Mucosa of stomach (tissue), 1 donor: ENCODE measurements around the gene CACNB4.

Source experiments
- H3K27me3 ChIP-seq: one replicate; pipeline ENCODE4 v1.7.0; 2013; ENCODE audit warnings: mild to moderate bottlenecking, low read length; ENCODE audit not compliant: control insufficient read depth, insufficient read depth
- H3K36me3 ChIP-seq: one replicate; pipeline ENCODE4 v1.7.0; 2013; ENCODE audit warnings: low read length; ENCODE audit not compliant: control insufficient read depth, insufficient read depth
- H3K4me1 ChIP-seq: one replicate; pipeline ENCODE4 v1.7.0; 2013; ENCODE audit warnings: mild to moderate bottlenecking, low read length; ENCODE audit not compliant: control insufficient read depth, insufficient read depth
- H3K4me3 ChIP-seq: one replicate; pipeline ENCODE4 v1.7.0; 2013; ENCODE audit warnings: low read length
- H3K9ac ChIP-seq: one replicate; pipeline ENCODE4 v1.7.0; 2013; ENCODE audit warnings: mild to moderate bottlenecking, low read length, moderate library complexity
- H3K9me3 ChIP-seq: one replicate; pipeline ENCODE4 v1.7.0; 2013; ENCODE audit warnings: mild to moderate bottlenecking, low read length, moderate library complexity; ENCODE audit not compliant: control insufficient read depth
- donor health status: Pancreatic carcinoma.

Gene CACNB4

DNA sequence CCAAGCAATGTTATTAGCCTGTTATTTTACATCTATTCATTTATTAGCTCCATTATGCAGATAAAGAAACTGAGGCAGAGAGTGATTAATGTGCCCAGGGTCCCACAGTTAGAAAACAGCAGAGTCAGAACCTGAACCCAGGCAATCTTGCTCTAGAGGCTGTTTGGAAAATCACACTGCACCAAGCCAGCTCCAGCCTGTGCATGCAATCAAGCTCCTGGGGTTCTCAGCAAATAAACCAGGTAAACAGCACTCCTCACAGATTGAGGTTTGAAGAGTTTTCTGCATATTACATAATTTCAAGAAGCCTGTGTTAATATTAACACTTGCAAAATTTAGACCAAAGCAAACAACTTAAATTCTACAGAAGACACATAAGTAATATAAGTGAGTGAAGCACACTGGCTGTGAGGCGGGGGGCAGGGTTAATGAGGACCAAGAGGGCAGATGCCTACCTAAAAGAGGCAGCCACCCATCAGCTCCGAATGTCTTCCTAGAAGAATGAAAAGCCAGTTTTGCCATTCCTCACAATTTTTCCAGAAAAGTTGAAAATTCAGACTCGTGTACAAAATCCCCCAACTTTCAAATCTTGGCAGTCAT is 35.4 kb downstream of the CACNB4 start:
- H3K36me3 ChIP-seq: no peaks in the 10 kb centered on the region
- H3K4me3 ChIP-seq: no peak overlapping the region

DNA sequence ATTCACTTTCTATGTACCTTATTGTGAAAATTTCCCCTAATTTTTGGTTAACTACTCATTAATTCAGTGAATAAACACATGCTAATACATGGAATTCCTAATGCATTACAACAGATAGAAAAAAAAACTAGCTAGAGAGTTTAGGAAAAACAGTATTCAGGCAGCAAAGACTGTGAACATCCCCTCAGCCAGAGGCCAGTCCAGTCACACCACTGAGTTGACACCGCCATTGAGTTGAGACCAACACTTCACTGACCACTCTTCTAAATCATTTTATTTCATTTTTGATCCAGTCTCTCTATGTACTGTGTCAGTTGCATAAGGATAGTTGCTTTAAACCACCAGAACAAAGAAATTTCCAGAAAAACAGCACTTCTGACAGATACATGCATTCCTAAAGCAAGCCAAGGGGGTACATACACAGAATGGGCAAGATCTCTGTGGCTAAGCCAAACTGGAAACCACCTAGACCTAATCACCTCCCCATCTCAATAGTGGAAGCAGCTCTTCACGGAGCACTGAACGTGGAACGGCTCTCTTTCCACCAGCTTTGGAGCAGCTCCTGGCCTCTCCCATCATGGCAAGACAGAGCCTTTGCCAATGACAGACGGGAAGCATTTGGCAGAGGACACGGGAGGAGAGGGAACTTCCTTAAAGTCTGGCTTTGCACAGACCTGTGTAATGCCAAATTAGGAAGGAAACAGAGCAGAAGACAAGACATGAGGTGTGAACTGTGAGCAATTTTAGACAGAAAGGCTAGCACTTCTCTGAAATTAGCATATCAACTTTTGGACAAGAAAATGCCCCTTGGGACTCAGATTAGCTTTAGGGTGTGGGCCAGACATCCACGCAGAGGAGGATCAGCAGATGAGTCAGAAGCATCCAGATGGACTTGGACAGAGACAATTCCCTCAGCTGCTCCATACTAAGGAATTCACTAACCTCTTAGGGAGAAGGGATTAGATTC is 36.4 kb downstream of the CACNB4 start:
- Histone ChIP-seq H3K4me3 (no peak overlapping the region), H3K9ac (no peak overlapping the region), H3K36me3 (no peaks in the 10 kb centered on the region), H3K27me3 (no peaks in the 10 kb centered on the region), H3K9me3 (no peaks in the 10 kb centered on the region), H3K4me1 (no peaks in the 10 kb centered on the region)

More for the DNA sequence above, 35.4 kb downstream of the CACNB4 start:
- Histone ChIP-seq H3K9ac (no peak overlapping the region), H3K9me3 (no peaks in the 10 kb centered on the region), H3K27me3 (no peaks in the 10 kb centered on the region), H3K4me1 (no peaks in the 10 kb centered on the region)

DNA sequence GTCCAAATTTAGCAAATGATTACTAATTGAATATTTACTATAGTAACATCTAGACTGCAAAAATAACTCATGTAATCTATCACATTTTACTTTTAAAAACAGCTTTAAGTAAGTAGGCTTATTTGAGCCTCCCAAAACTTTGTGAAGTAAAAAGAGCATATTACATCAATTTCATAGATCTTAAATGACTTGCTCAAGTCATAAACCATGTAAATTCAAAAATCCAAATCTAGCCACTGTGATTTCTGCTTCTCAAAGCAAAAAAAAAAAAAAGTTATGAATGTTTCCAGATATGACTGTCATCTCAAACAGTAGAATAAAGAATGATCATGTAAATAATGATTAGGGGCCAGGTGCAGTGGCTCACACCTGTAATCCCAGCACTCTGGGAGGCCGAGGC is 37.5 kb downstream of the CACNB4 start:
- Histone ChIP-seq H3K27me3 (no peaks in the 10 kb centered on the region), H3K4me3 (no peak overlapping the region), H3K36me3 (no peaks in the 10 kb centered on the region), H3K4me1 (no peaks in the 10 kb centered on the region), H3K9me3 (no peaks in the 10 kb centered on the region), H3K9ac (no peak overlapping the region)

- H3K4me1 ChIP-seq: no peaks in the 10 kb centered on the region
- H3K9me3 ChIP-seq: no peaks in the 10 kb centered on the region
- no peaks in the 10 kb centered on the region for H3K36me3 ChIP-seq
- no peak overlapping the region for H3K4me3 ChIP-seq
- H3K9ac ChIP-seq: no peak overlapping the region
- no peaks in the 10 kb centered on the region for H3K27me3 ChIP-seq
Measured at GRCh38 chr2:152058655-152059054, 40.2 kb downstream of the CACNB4 start.

- H3K9ac ChIP-seq: no peak overlapping the region
- no peaks in the 10 kb centered on the region for H3K27me3 ChIP-seq
- H3K4me1 ChIP-seq: no peaks in the 10 kb centered on the region
- H3K36me3 ChIP-seq: no peaks in the 10 kb centered on the region
- no peak overlapping the region for H3K4me3 ChIP-seq
- no peaks in the 10 kb centered on the region for H3K9me3 ChIP-seq
Measured at GRCh38 chr2:152056418-152056817, 42.4 kb downstream of the CACNB4 start.

DNA sequence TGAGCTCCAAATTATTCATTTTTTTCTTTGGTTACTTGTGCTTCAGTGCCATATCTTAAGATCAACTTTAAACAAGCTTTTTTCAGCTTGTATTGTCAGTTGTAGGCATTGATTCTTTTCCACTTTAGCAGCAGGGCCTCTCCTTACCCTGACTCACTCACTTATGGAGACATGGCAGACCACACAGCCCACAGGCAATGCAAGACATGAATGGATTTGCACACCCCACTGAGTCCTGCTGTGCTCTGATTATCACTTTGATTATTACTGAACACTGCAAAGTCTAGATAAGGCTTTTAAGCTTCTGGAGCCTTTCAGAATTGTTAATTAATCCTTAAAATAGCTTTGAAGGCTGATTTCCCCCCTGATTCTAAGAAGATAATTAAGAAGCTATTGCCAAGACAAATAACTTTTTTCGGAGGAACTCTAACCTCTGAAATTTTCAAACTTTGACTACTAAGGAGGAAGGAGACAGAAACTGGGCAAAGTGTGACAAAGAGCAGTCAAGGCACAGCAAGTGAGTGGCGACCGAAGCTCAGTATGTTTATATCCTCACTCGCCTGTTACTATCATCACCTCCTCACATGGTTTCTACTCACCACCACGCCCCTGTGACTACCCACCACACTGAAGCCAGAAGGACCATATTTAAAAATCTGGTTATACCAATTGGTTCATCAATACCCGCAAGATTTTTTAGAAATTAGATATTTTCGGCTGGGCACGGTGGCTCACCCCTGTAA is 43.3 kb downstream of the CACNB4 start:
- Histone ChIP-seq H3K36me3 (no peaks in the 10 kb centered on the region), H3K4me3 (no peak overlapping the region)

DNA sequence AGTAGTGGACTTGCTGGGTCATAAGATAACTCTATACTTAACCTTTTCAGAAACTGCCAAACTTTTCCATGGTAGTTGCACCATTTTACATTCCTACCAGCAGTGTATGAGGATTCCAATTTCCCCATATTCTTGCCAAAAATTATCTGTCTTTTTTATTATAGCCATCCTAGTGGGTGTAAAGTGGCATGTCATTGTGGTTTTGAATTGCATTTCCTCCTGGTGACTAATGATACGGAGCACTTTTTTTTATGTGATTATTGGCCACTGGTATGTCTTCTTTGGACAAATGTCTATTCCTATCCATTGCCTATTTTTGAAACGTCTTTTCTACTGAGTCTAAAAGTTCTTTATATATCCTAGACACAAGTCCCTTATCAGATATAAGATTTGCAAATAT is 44.3 kb downstream of the CACNB4 start:
- Histone ChIP-seq H3K27me3 (no peaks in the 10 kb centered on the region), H3K9ac (no peak overlapping the region), H3K4me3 (no peak overlapping the region), H3K36me3 (no peaks in the 10 kb centered on the region), H3K4me1 (no peaks in the 10 kb centered on the region), H3K9me3 (no peaks in the 10 kb centered on the region)

More for the DNA sequence above, 43.3 kb downstream of the CACNB4 start:
- no peaks in the 10 kb centered on the region for H3K27me3 ChIP-seq
- H3K4me1 ChIP-seq: no peaks in the 10 kb centered on the region
- H3K9ac ChIP-seq: no peak overlapping the region
- H3K9me3 ChIP-seq: no peaks in the 10 kb centered on the region

- Histone ChIP-seq H3K36me3 (no peaks in the 10 kb centered on the region), H3K9ac (no peak overlapping the region), H3K4me1 (no peaks in the 10 kb centered on the region), H3K9me3 (no peaks in the 10 kb centered on the region), H3K4me3 (no peak overlapping the region), H3K27me3 (no peaks in the 10 kb centered on the region)
Measured at GRCh38 chr2:152051436-152051835, 47.4 kb downstream of the CACNB4 start.

DNA sequence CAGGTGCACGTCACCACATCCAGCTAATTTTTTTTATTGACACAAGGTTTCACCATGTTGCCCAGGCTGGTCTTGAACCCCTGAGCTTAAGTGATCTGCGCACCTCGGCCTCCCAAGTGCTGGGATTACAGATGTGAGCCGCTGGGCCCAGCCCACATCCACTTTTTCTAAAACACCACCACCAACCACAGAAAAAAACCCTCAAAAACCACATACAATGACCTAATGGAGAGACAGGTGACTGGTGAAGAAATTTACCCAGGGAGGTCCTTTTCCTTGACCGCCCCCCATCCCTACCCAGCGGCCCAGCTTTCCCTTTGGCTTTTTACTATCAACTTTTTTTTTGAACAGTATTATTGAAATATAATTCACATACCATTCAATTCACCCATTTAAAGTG is 47.9 kb downstream of the CACNB4 start:
- no peak overlapping the region for H3K4me3 ChIP-seq
- H3K36me3 ChIP-seq: no peaks in the 10 kb centered on the region
- no peaks in the 10 kb centered on the region for H3K4me1 ChIP-seq
- no peak overlapping the region for H3K9ac ChIP-seq
- H3K27me3 ChIP-seq: no peaks in the 10 kb centered on the region
- H3K9me3 ChIP-seq: no peaks in the 10 kb centered on the region

DNA sequence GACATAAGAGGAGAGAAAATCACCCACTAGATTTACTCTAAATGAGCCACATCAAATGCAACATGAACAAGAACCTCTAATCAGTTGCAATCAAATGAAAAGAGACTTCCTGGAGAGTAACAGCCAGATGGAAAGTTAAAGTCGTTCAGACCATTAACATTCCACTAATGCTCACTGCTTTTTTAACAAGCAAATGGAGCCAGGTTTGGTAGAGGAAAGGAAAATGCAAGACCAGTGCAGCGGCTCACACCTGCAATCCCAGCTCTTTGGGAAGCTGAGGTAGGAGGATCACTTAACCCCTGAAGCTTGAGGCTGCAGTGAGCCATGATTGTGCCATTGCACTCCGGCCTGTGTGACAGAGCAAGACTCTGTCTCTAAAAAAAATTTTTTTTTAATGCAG is 48.5 kb downstream of the CACNB4 start:
- H3K4me3 ChIP-seq: no peak overlapping the region
- H3K9ac ChIP-seq: no peak overlapping the region
- H3K36me3 ChIP-seq: no peaks in the 10 kb centered on the region
- no peaks in the 10 kb centered on the region for H3K4me1 ChIP-seq
- no peaks in the 10 kb centered on the region for H3K9me3 ChIP-seq
- H3K27me3 ChIP-seq: no peaks in the 10 kb centered on the region

DNA sequence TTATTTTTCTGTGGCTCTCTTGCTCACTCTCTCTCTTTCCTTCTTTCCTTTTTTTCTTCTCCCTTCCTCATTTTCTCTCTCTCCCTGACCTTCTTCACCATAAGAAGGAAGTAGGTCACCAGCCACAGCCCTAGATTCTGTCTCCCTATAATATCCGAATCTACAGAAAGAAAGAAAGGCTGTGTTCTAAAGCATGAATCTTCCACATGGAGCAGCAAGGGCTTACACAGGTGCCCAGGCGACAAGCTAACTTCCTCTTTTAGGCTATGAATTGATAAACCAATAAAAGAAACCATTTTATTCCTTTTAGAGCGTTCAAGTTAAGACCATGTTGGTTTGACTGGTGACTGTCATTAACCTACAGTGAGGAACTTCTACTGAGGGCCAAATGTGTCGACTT is 49.3 kb downstream of the CACNB4 start:
- Histone ChIP-seq H3K27me3 (no peaks in the 10 kb centered on the region), H3K9ac (no peak overlapping the region), H3K36me3 (no peaks in the 10 kb centered on the region), H3K4me1 (no peaks in the 10 kb centered on the region), H3K4me3 (no peak overlapping the region), H3K9me3 (no peaks in the 10 kb centered on the region)
